Coronary artery (tissue), 2 donors: ENCODE data around the gene STAM.
"Not testable (repeated sequence)": the region's sequence is repeated elsewhere in the genome, so short reads cannot be mapped to it uniquely, and the experiment has no call there.

Experiments used
- DNase-seq: peaks from one replicate; pipeline ENCODE4 v3.0.0-alpha.2; 2017; ENCODE audit warnings: low spot score
- H3K27ac ChIP-seq, 2 donors: fragments of 200-600 bp; sonication (generic); one replicate each; pipeline ENCODE4 v1.5.1; 2016 to 2019
- H3K4me3 ChIP-seq: fragments of 200-600 bp; sonication (generic); 2 replicates; pipeline ENCODE4 v1.5.1; 2016; ENCODE audit warnings: mild to moderate bottlenecking, moderate library complexity
- CTCF ChIP-seq: fragments of 200-600 bp; sonication (generic); IDR thresholded peaks from one replicate; pipeline ENCODE4 v1.5.1; 2019; ENCODE audit warnings: antibody characterized with exemption

STAM gene

GRCh38 chr10:17708821-17709220, 64.9 kb downstream of the STAM start:
- no peak overlapping the region for H3K4me3 ChIP-seq
- TF ChIP-seq CTCF = no peak
- no peak overlapping the region for H3K27ac ChIP-seq
- DNase-seq = no peak

GRCh38 chr10:17709492-17709891, 65.5 kb downstream of the STAM start:
- Histone ChIP-seq H3K27ac (no peak overlapping the region), H3K4me3 (no peak overlapping the region)
- TF ChIP-seq CTCF = no peak
- no peak for DNase-seq

GRCh38 chr10:17710181-17710580, 66.2 kb downstream of the STAM start:
- no peak for DNase-seq
- Histone ChIP-seq H3K4me3 (no peak overlapping the region), H3K27ac (no peak overlapping the region)
- TF ChIP-seq CTCF = no peak

- no peak for TF ChIP-seq CTCF
- no peak overlapping the region for H3K27ac ChIP-seq
- DNase-seq = no peak
Observed at GRCh38 chr10:17712053-17712452, 68.1 kb downstream of the STAM start.

GRCh38 chr10:17712717-17713471, 68.9 kb downstream of the STAM start:
- TF ChIP-seq CTCF = no peak
- H3K4me3 ChIP-seq = no peak overlapping the region
- H3K27ac ChIP-seq = no peak overlapping the region
- DNase-seq = no peak

More at GRCh38 chr10:17712053-17712452, 68.1 kb downstream of the STAM start:
- no peak overlapping the region for H3K4me3 ChIP-seq

GRCh38 chr10:17713758-17714157, 69.8 kb downstream of the STAM start:
- no peak overlapping the region for H3K4me3 ChIP-seq
- no peak for TF ChIP-seq CTCF
- no peak overlapping the region for H3K27ac ChIP-seq
- no peak for DNase-seq

- no peak for DNase-seq
- Histone ChIP-seq H3K4me3 (no peak overlapping the region), H3K27ac (no peak overlapping the region)
- TF ChIP-seq CTCF = no peak
Observed at GRCh38 chr10:17716161-17716560, 72.2 kb downstream of the STAM start.

- not testable (repeated sequence) for DNase-seq, H3K4me3 ChIP-seq, H3K27ac ChIP-seq
Observed at GRCh38 chr10:17722317-17723014, 78.5 kb downstream of the STAM start.
